Tibial nerve (tissue), 4 donors: ENCODE data around the gene DAB1. TPM values are rescaled to one million over a fixed set of nuclear protein-coding genes. Genes with fewer than 3 reads are reported as not detected.

Experiments used
- DNase-seq, 2 donors: peaks; one replicate each; pipeline ENCODE4 v3.0.0-alpha.2; 2019; ENCODE audit warnings: low spot score in 2 of 2
- H3K27ac ChIP-seq, 4 donors: fragments of 200-600 bp; sonication (generic) in 3 of 4; one replicate each; pipeline ENCODE4 v1.5.1; 2017 to 2019; ENCODE audit warnings: mild to moderate bottlenecking in 1 of 4
- H3K27me3 ChIP-seq, 2 donors: fragments of 200-600 bp; sonication (generic) in 1 of 2; one replicate each; pipeline versions ENCODE4 v1.5.1 to v1.6.0; 2017 to 2019
- H3K36me3 ChIP-seq, 3 donors: fragments of 200-600 bp; sonication (generic); one replicate each; pipeline ENCODE4 v1.5.1; 2018 to 2019
- H3K4me1 ChIP-seq, 4 donors: fragments of 200-600 bp; sonication (generic) in 3 of 4; one replicate each; pipeline ENCODE4 v1.5.1; 2017 to 2019
- H3K4me3 ChIP-seq, 4 donors: fragments of 200-600 bp; sonication (generic) in 3 of 4; one replicate each; pipeline ENCODE4 v1.5.1; 2017 to 2019; ENCODE audit warnings: mild to moderate bottlenecking in 1 of 4, moderate library complexity in 1 of 4
- H3K9me3 ChIP-seq, 4 donors: fragments of 200-600 bp; sonication (generic) in 3 of 4; one replicate each; pipeline ENCODE4 v1.5.1; 2017 to 2019
- EP300 ChIP-seq, 2 donors: sonication (generic); formaldehyde crosslinking; IDR thresholded peaks; one replicate each; pipeline ENCODE4 v1.6.1; 2017; ENCODE audit warnings: antibody characterized with exemption in 2 of 2, mild to moderate bottlenecking in 1 of 2
- POLR2A ChIP-seq, 2 donors: fragments of 450-650 bp; IDR thresholded peaks; one replicate each; pipeline ENCODE4 v1.6.1; 2017; ENCODE audit warnings: antibody characterized with exemption in 2 of 2, mild to moderate bottlenecking in 2 of 2, moderate library complexity in 2 of 2
- WGBS, 2 donors: methylation state at CpG; one replicate each; pipeline ENCODE4 v1.1.5; 2018; 5-methylcytosine and 5-hydroxymethylcytosine counted together
- total RNA-seq, 4 donors: library from RNA; depleted of rRNA; stranded (reverse); fragments of >200 nt; gene quantifications; one replicate each; pipeline ENCODE4 v1.1.0, GENCODE V29; 2016
- TF ChIP-seq, protein P1 (sequence below), 5 experiments: fragments of 200-600 bp in 3 of 5; fragments of 450-650 bp in 2 of 5; sonication (generic) in 3 of 5; IDR thresholded peaks; one replicate each; pipeline ENCODE4 v1.5.1; 2016 to 2019; ENCODE audit warnings: antibody characterized with exemption in 5 of 5, mild to moderate bottlenecking in 3 of 5, moderate library complexity in 2 of 5

DAB1 gene
- total RNA-seq, 4 donors from 2014 or later: 4.0 to 8.3 (median 4.4) TPM

DNA sequence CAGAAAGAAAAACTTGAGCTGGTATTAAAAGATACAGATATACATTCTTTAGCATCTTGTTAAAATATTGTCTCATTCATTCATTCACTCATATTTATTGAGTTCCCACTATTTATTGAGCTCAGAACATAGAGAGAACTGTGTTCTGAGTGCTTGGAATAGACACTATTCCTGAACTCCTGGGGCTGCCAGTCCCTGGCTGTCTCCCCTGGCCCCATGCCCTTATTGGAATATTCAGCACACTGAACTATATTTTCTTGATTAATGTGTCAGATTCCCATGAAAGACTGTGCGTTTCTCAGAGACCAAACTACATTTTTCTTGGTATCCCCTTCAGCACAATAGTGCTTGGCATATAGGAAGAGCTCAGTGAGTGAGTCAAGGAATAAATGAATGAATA, 44.0 kb upstream of the DAB1 start:
- Histone ChIP-seq H3K27me3 (no peaks in the 10 kb centered on the region), H3K9me3 (no peaks in the 10 kb centered on the region), H3K27ac (no peak overlapping the region), H3K4me3 (no peak overlapping the region), H3K36me3 (no peaks in the 10 kb centered on the region), H3K4me1 (peaks cover 0 to 29% (median 7%) of the 10 kb centered on the region in 4 donors)
- 30 to 45% methylated on average over 1 of the region's 1 CpG for WGBS, 2 donors
- TF ChIP-seq, protein P1, sequence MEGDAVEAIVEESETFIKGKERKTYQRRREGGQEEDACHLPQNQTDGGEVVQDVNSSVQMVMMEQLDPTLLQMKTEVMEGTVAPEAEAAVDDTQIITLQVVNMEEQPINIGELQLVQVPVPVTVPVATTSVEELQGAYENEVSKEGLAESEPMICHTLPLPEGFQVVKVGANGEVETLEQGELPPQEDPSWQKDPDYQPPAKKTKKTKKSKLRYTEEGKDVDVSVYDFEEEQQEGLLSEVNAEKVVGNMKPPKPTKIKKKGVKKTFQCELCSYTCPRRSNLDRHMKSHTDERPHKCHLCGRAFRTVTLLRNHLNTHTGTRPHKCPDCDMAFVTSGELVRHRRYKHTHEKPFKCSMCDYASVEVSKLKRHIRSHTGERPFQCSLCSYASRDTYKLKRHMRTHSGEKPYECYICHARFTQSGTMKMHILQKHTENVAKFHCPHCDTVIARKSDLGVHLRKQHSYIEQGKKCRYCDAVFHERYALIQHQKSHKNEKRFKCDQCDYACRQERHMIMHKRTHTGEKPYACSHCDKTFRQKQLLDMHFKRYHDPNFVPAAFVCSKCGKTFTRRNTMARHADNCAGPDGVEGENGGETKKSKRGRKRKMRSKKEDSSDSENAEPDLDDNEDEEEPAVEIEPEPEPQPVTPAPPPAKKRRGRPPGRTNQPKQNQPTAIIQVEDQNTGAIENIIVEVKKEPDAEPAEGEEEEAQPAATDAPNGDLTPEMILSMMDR (IDR thresholded peaks at IDR 0.05): no peak
- TF ChIP-seq POLR2A (IDR thresholded peaks at IDR 0.05): no peak
- TF ChIP-seq EP300 (IDR thresholded peaks at IDR 0.05): no peak
- DNase-seq: no peak

- no peaks in the 10 kb centered on the region for H3K27me3 ChIP-seq
- WGBS, 2 donors: 21 to 28% methylated on average over 3 of the region's 3 CpGs
- no peak overlapping the region for H3K4me3 ChIP-seq
- H3K4me1 ChIP-seq: peaks cover 0 to 25% (median 5%) of the 10 kb centered on the region in 4 donors
- no peaks in the 10 kb centered on the region for H3K36me3 ChIP-seq
- TF ChIP-seq, protein P1 (IDR thresholded peaks at IDR 0.05): no peak
- TF ChIP-seq EP300 (IDR thresholded peaks at IDR 0.05) (no peak), POLR2A (IDR thresholded peaks at IDR 0.05) (no peak)
- H3K27ac ChIP-seq: no peak overlapping the region
- no peaks in the 10 kb centered on the region for H3K9me3 ChIP-seq
- no peak for DNase-seq
These were observed 40.9 kb upstream of the DAB1 start for GRCh38 chr1:57464756-57465155.

DNA sequence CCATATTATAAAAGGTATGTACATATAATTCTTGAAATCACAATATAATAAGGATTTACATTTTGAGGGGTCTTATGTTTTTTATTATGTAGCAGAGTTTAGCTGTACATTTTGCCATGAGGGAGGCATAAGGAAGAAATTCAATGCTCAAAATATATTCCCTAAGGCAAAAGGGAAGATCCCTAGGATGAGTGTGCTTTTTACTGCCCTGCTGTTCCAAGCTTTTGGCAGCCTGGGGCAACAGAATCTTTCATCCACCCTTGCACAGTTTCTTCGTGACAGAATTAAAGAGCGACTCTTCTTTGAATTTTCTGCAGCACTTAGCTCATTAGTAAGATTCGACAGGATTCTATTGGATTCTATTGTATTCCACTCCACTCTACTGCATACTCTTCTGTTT, 39.5 kb upstream of the DAB1 start:
- Histone ChIP-seq H3K27ac (no peak overlapping the region), H3K4me3 (no peak overlapping the region), H3K4me1 (peaks cover 0 to 15% (median under 1%) of the 10 kb centered on the region in 4 donors), H3K36me3 (no peaks in the 10 kb centered on the region), H3K27me3 (no peaks in the 10 kb centered on the region), H3K9me3 (no peaks in the 10 kb centered on the region)
- 57 to 90% methylated on average over 3 of the region's 3 CpGs for WGBS, 2 donors
- TF ChIP-seq, protein P1 (IDR thresholded peaks at IDR 0.05): no peak
- TF ChIP-seq POLR2A (IDR thresholded peaks at IDR 0.05) (no peak), EP300 (IDR thresholded peaks at IDR 0.05) (no peak)
- no peak for DNase-seq

GRCh38 chr1:57461405-57461804, 37.5 kb upstream of the DAB1 start:
- Histone ChIP-seq H3K4me1 (peaks cover 0 to 9% (median 0%) of the 10 kb centered on the region in 4 donors), H3K27ac (no peak overlapping the region), H3K36me3 (no peaks in the 10 kb centered on the region), H3K27me3 (no peaks in the 10 kb centered on the region), H3K9me3 (peaks cover 0 to 10% (median 0%) of the 10 kb centered on the region in 4 donors), H3K4me3 (no peak overlapping the region)
- no peak for DNase-seq
- WGBS, 2 donors: 74 to 75% methylated on average over 2 of the region's 2 CpGs
- TF ChIP-seq, protein P1 (IDR thresholded peaks at IDR 0.05): no peak
- TF ChIP-seq EP300 (IDR thresholded peaks at IDR 0.05) (no peak), POLR2A (IDR thresholded peaks at IDR 0.05) (no peak)

- no peak overlapping the region for H3K27ac ChIP-seq
- TF ChIP-seq POLR2A (IDR thresholded peaks at IDR 0.05) (no peak), EP300 (IDR thresholded peaks at IDR 0.05) (no peak)
- TF ChIP-seq, protein P1 (IDR thresholded peaks at IDR 0.05): no peak
- 79 to 83% methylated on average over 5 of the region's 5 CpGs for WGBS, 2 donors
- no peak overlapping the region for H3K4me3 ChIP-seq
- H3K27me3 ChIP-seq: no peaks in the 10 kb centered on the region
- H3K9me3 ChIP-seq: no peaks in the 10 kb centered on the region
- H3K4me1 ChIP-seq: no peaks in the 10 kb centered on the region
- no peaks in the 10 kb centered on the region for H3K36me3 ChIP-seq
- no peak for DNase-seq
These were observed 27.7 kb upstream of the DAB1 start for GRCh38 chr1:57451516-57451915.
